ENCODE measurements around the gene SLC6A7.

DNA sequence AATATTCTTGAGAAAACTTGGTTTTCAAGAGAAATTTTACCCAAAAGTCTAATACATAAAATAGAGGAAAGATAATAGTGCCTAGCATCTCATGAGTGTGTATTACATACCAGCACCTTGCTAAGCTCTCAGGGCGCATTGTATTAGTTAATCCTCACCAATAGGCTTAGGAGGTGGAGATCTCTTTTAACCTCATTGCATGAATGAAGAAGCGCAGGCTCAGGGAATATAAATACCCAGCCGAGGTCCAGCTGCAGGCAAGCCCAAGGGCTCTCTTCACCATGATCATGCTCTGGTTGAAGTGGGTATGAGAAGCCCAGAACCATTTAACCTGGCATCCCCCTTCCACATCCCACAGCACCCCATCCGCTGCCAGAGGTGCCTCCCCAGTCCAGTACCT lies 53.7 kb downstream of the SLC6A7 start:
- no peak for TF ChIP-seq FOXM1 (IDR thresholded peaks at IDR 0.05; ENCODE audit: borderline replicate concordance, low read depth)
- TF ChIP-seq CEBPB (IDR thresholded peaks at IDR 0.05): no peak

Data from Ishikawa (cell line).